Measurements from ENCODE around the gene VAC14. TPM values are rescaled to one million over a fixed set of nuclear protein-coding genes. Genes with fewer than 3 reads are reported as not detected.

VAC14 gene
- total and polyA plus RNA-seq, 4 donors: 27.6 to 60.8 (median 50.9) TPM

DNA sequence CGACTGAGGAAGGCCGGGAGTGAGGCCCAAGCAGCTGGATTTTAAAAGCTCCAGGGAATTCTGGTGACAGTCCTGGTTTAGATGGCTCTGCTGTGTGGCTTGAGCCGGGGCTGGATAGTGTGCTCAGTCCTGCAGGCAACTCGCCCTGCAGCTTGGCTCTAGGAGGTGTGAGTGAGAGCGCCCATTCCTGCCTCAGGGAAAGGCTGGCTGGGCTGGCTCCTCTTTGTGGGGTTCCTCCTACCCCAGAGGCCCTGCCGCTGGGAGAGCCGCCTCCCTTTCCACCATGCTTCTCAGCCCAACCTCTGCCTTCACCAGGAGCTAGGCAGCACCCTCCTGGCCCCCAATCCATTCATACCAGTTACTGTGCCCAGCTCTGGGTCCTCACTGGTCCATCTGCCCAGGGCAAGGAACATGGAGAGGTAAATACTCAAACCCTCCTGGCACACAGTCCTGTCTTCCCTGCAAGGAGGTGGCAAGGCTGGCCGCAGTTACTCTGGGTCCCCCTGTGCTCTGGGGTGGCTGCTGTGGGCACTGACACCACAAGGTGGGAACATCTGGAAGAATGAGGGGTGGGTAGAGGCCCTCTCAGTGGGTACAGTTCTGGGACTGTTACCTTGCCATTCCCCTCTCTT lies 47.1 kb downstream of the VAC14 start:
- Histone ChIP-seq H3K27me3 (ENCODE audit: control insufficient read depth in 3 of 3, insufficient read depth in 3 of 3, low read length in 2 of 3) (no peaks in the 10 kb centered on the region), H3K27ac (ENCODE audit: low read depth in 1 of 2, low read length in 1 of 2) (no peak overlapping the region), H3K4me1 (ENCODE audit: control insufficient read depth in 5 of 5, insufficient read depth in 5 of 5, low read length in 5 of 5) (peaks cover 9 to 42% (median 24%) of the 10 kb centered on the region in 5 donors), H3K4me3 (no peak overlapping the region), H3K36me3 (ENCODE audit: control insufficient read depth in 4 of 4, insufficient read depth in 4 of 4, low read length in 4 of 4) (peaks cover 0 to 17% (median under 1%) of the 10 kb centered on the region in 4 donors), H3K9ac (ENCODE audit: insufficient read depth in 1 of 2, low read length in 2 of 2) (no peak overlapping the region), H3K9me3 (ENCODE audit: control insufficient read depth in 4 of 4, insufficient read depth in 3 of 4, low read length in 3 of 4) (no peaks in the 10 kb centered on the region)
- no peak for ATAC-seq (ENCODE audit: insufficient read depth, low FRiP score)
- TF ChIP-seq, protein P1, sequence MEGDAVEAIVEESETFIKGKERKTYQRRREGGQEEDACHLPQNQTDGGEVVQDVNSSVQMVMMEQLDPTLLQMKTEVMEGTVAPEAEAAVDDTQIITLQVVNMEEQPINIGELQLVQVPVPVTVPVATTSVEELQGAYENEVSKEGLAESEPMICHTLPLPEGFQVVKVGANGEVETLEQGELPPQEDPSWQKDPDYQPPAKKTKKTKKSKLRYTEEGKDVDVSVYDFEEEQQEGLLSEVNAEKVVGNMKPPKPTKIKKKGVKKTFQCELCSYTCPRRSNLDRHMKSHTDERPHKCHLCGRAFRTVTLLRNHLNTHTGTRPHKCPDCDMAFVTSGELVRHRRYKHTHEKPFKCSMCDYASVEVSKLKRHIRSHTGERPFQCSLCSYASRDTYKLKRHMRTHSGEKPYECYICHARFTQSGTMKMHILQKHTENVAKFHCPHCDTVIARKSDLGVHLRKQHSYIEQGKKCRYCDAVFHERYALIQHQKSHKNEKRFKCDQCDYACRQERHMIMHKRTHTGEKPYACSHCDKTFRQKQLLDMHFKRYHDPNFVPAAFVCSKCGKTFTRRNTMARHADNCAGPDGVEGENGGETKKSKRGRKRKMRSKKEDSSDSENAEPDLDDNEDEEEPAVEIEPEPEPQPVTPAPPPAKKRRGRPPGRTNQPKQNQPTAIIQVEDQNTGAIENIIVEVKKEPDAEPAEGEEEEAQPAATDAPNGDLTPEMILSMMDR (IDR thresholded peaks at IDR 0.05; ENCODE audit: control extremely low read depth, extremely low read depth): no peak
- 91 to 94% methylated on average over 6 to 8 of the region's 8 CpGs for WGBS, 2 donors
- peak; percentile 34 to 50 (median 35) for DNase-seq

DNA sequence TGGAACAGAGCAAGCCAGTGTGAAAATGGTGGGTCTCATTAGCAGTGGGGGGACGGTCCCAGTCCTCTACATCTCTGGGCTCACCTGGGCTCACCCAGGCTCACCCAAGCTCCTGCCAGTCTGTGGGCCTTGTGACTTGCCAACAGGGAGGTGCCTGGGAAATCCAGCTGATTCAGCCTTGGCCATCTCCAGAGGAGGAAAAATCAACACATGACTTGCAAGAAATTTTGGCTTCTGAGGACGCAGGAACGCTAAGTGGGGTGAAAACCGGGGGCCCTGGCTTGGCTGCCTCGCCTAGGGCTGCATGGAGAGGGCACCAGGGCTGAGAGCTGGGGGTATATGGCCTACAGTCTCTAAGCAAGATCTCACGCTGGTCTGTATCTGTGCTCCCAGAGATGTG lies 47.7 kb downstream of the VAC14 start:
- WGBS, 2 donors: 69 to 82% methylated on average over 6 of the region's 6 CpGs
- peaks cover 9 to 42% (median 24%) of the 10 kb centered on the region in 5 donors for H3K4me1 ChIP-seq (ENCODE audit: control insufficient read depth in 5 of 5, insufficient read depth in 5 of 5, low read length in 5 of 5)
- H3K9me3 ChIP-seq (ENCODE audit: control insufficient read depth in 4 of 4, insufficient read depth in 3 of 4, low read length in 3 of 4): no peaks in the 10 kb centered on the region
- H3K4me3 ChIP-seq: no peak overlapping the region
- no peak for ATAC-seq (ENCODE audit: insufficient read depth, low FRiP score)
- TF ChIP-seq, protein P1 (IDR thresholded peaks at IDR 0.05; ENCODE audit: control extremely low read depth, extremely low read depth): no peak
- H3K27ac ChIP-seq (ENCODE audit: low read depth in 1 of 2, low read length in 1 of 2): no peak overlapping the region
- H3K27me3 ChIP-seq (ENCODE audit: control insufficient read depth in 3 of 3, insufficient read depth in 3 of 3, low read length in 2 of 3): no peaks in the 10 kb centered on the region
- H3K9ac ChIP-seq (ENCODE audit: insufficient read depth in 1 of 2, low read length in 2 of 2): no peak overlapping the region
- peaks cover 0 to 14% (median 0%) of the 10 kb centered on the region in 4 donors for H3K36me3 ChIP-seq (ENCODE audit: control insufficient read depth in 4 of 4, insufficient read depth in 4 of 4, low read length in 4 of 4)
- DNase-seq: no peak

- H3K27ac ChIP-seq (ENCODE audit: low read depth in 1 of 2, low read length in 1 of 2): peak overlapping the region in 1 of 2 donors; percentile 3
- no peaks in the 10 kb centered on the region for H3K9me3 ChIP-seq (ENCODE audit: control insufficient read depth in 4 of 4, insufficient read depth in 3 of 4, low read length in 3 of 4)
- H3K4me1 ChIP-seq (ENCODE audit: control insufficient read depth in 5 of 5, insufficient read depth in 5 of 5, low read length in 5 of 5): peaks cover 9 to 42% (median 24%) of the 10 kb centered on the region in 5 donors
- peaks cover 0 to 13% (median 0%) of the 10 kb centered on the region in 4 donors for H3K36me3 ChIP-seq (ENCODE audit: control insufficient read depth in 4 of 4, insufficient read depth in 4 of 4, low read length in 4 of 4)
- no peak overlapping the region for H3K9ac ChIP-seq (ENCODE audit: insufficient read depth in 1 of 2, low read length in 2 of 2)
- no peak overlapping the region for H3K4me3 ChIP-seq
- 77 to 84% methylated on average over 10 of the region's 10 CpGs for WGBS, 2 donors
- TF ChIP-seq, protein P1 (IDR thresholded peaks at IDR 0.05; ENCODE audit: control extremely low read depth, extremely low read depth): no peak
- ATAC-seq (ENCODE audit: insufficient read depth, low FRiP score): no peak
- DNase-seq: no peak
- no peaks in the 10 kb centered on the region for H3K27me3 ChIP-seq (ENCODE audit: control insufficient read depth in 3 of 3, insufficient read depth in 3 of 3, low read length in 2 of 3)
These were observed 48.5 kb downstream of the VAC14 start for GRCh38 chr16:70752426-70752825.

Measured in lung (tissue), 12 donors.